Large intestine (tissue), 3 donors: Measurements from ENCODE around the gene LIMK2. TPM values are rescaled to one million over a fixed set of nuclear protein-coding genes. Genes with fewer than 3 reads are reported as not detected.
"Not testable (repeated sequence)": the region's sequence is repeated elsewhere in the genome, so short reads cannot be mapped to it uniquely, and the experiment has no call there.

ENCODE experiments used
- DNase-seq, 2 donors: peaks; one replicate each; pipeline versions ENCODE4 v3.0.0 to v3.0.0-alpha.2; 2013
- H3K27ac ChIP-seq: one replicate; pipeline ENCODE4 v1.5.1; 2013; ENCODE audit warnings: low read length
- H3K27me3 ChIP-seq: 2 replicates; pipeline ENCODE4 v1.6.1; 2013; ENCODE audit warnings: low read length; ENCODE audit not compliant: control insufficient read depth, insufficient read depth
- H3K36me3 ChIP-seq: 2 replicates; pipeline ENCODE4 v1.6.1; 2013; ENCODE audit warnings: low read length; ENCODE audit not compliant: control insufficient read depth, insufficient read depth
- H3K4me1 ChIP-seq: one replicate; pipeline ENCODE4 v1.6.1; 2013; ENCODE audit warnings: low read length; ENCODE audit not compliant: control insufficient read depth, insufficient read depth
- H3K4me3 ChIP-seq: one replicate; pipeline ENCODE4 v1.5.1; 2013; ENCODE audit warnings: low read length
- H3K9me3 ChIP-seq: one replicate; pipeline ENCODE4 v1.6.1; 2013; ENCODE audit warnings: mild to moderate bottlenecking, low read depth, low read length, moderate library complexity; ENCODE audit not compliant: control insufficient read depth
- WGBS: methylation state at CpG from one replicate; pipeline ENCODE4 v1.1.5; 2013; ENCODE audit warnings: low lambda C conversion rate; ENCODE audit not compliant: insufficient coverage; 5-methylcytosine and 5-hydroxymethylcytosine counted together
- polyA plus RNA-seq: library from polyadenylated mRNA; unstranded; fragments of 120-200 nt; gene quantifications from one replicate; pipeline ENCODE4 v1.2.1, GENCODE V29; 2013

LIMK2 gene
- polyA plus RNA-seq, 1 donor = 52.7 TPM

- H3K4me3 ChIP-seq = no peak overlapping the region
- H3K27me3 ChIP-seq = no peaks in the 10 kb centered on the region
- peaks cover 41% of the 10 kb centered on the region for H3K36me3 ChIP-seq
- H3K4me1 ChIP-seq = peaks cover under 1% of the 10 kb centered on the region
- H3K9me3 ChIP-seq = peaks cover 10% of the 10 kb centered on the region
- WGBS = no CpG with 5 or more reads among the region's 30 CpGs
- no peak overlapping the region for H3K27ac ChIP-seq
- no peak for DNase-seq
These were observed 28.1 kb upstream of the LIMK2 start for GRCh38 chr22:31184015-31184414.

GRCh38 chr22:31185056-31185455 is 27.0 kb upstream of the LIMK2 start:
- WGBS = no CpG with 5 or more reads among the region's 5 CpGs

GRCh38 chr22:31187627-31188026 is 24.5 kb upstream of the LIMK2 start:
- no CpG with 5 or more reads among the region's 6 CpGs for WGBS
- no peaks in the 10 kb centered on the region for H3K4me1 ChIP-seq
- no peak overlapping the region for H3K27ac ChIP-seq
- H3K9me3 ChIP-seq = peaks cover 10% of the 10 kb centered on the region
- DNase-seq = no peak
- H3K36me3 ChIP-seq = peaks cover 37% of the 10 kb centered on the region
- no peak overlapping the region for H3K4me3 ChIP-seq
- no peaks in the 10 kb centered on the region for H3K27me3 ChIP-seq

More at GRCh38 chr22:31185056-31185455, 27.0 kb upstream of the LIMK2 start:
- no peaks in the 10 kb centered on the region for H3K4me1 ChIP-seq
- no peak for DNase-seq
- no peak overlapping the region for H3K4me3 ChIP-seq
- H3K27me3 ChIP-seq = no peaks in the 10 kb centered on the region
- H3K9me3 ChIP-seq = peaks cover 10% of the 10 kb centered on the region
- no peak overlapping the region for H3K27ac ChIP-seq
- peaks cover 32% of the 10 kb centered on the region for H3K36me3 ChIP-seq

- H3K4me1 ChIP-seq = no peaks in the 10 kb centered on the region
- peaks cover 57% of the 10 kb centered on the region for H3K36me3 ChIP-seq
- H3K27me3 ChIP-seq = no peaks in the 10 kb centered on the region
- no peak overlapping the region for H3K4me3 ChIP-seq
- DNase-seq = no peak
- no CpG with 5 or more reads among the region's 2 CpGs for WGBS
- H3K27ac ChIP-seq = no peak overlapping the region
- no peaks in the 10 kb centered on the region for H3K9me3 ChIP-seq
These were observed 19.6 kb upstream of the LIMK2 start for GRCh38 chr22:31192513-31192912.

- Histone ChIP-seq H3K27me3 (no peaks in the 10 kb centered on the region), H3K4me3 (no peak overlapping the region), H3K4me1 (no peaks in the 10 kb centered on the region), H3K36me3 (peaks cover 56% of the 10 kb centered on the region), H3K9me3 (no peaks in the 10 kb centered on the region), H3K27ac (no peak overlapping the region)
- DNase-seq = no peak
- WGBS = no CpG with 5 or more reads among the region's 3 CpGs
These were observed 19.0 kb upstream of the LIMK2 start for GRCh38 chr22:31193092-31193491.

- not testable (repeated sequence) for H3K27me3 ChIP-seq, H3K9me3 ChIP-seq, H3K4me3 ChIP-seq, H3K27ac ChIP-seq, DNase-seq, H3K4me1 ChIP-seq
- peaks cover 59% of the 10 kb centered on the region for H3K36me3 ChIP-seq
- WGBS = no CpG with 5 or more reads among the region's 5 CpGs
These were observed 17.4 kb upstream of the LIMK2 start for GRCh38 chr22:31194681-31195080.

GRCh38 chr22:31199187-31199586 is 12.9 kb upstream of the LIMK2 start:
- Histone ChIP-seq H3K9me3 (no peaks in the 10 kb centered on the region), H3K4me3 (no peak overlapping the region), H3K27ac (no peak overlapping the region), H3K36me3 (peaks cover 63% of the 10 kb centered on the region), H3K4me1 (no peaks in the 10 kb centered on the region), H3K27me3 (no peaks in the 10 kb centered on the region)
- DNase-seq = no peak
- WGBS = 86% methylated on average over 1 of the region's 3 CpGs

GRCh38 chr22:31204352-31204984 is 7.6 kb upstream of the LIMK2 start:
- not testable (repeated sequence) for H3K9me3 ChIP-seq, H3K4me1 ChIP-seq, H3K27me3 ChIP-seq, H3K27ac ChIP-seq, H3K4me3 ChIP-seq, DNase-seq
- peaks cover 51% of the 10 kb centered on the region for H3K36me3 ChIP-seq
- WGBS = no CpG with 5 or more reads among the region's 8 CpGs

GRCh38 chr22:31205059-31205458 is 7.0 kb upstream of the LIMK2 start:
- H3K27me3 ChIP-seq, H3K27ac ChIP-seq, H3K4me3 ChIP-seq, H3K9me3 ChIP-seq, H3K4me1 ChIP-seq, DNase-seq: not testable (repeated sequence)
- H3K36me3 ChIP-seq = peaks cover 47% of the 10 kb centered on the region
- WGBS = no CpG with 5 or more reads among the region's 4 CpGs

GRCh38 chr22:31206460-31206859 is 5.6 kb upstream of the LIMK2 start:
- H3K4me3 ChIP-seq, H3K4me1 ChIP-seq, H3K27me3 ChIP-seq, H3K9me3 ChIP-seq, H3K27ac ChIP-seq, DNase-seq: not testable (repeated sequence)
- no CpG with 5 or more reads among the region's 3 CpGs for WGBS
- peaks cover 40% of the 10 kb centered on the region for H3K36me3 ChIP-seq
